Astrocyte (in vitro differentiated cells and primary cell): Measurements from ENCODE around the gene ITGA2B. TPM values are rescaled to one million over a fixed set of nuclear protein-coding genes. Genes with fewer than 3 reads are reported as not detected.

Experiments used
- DNase-seq: peaks from one replicate; pipeline ENCODE4 v3.0.0-alpha.2; 2010; ENCODE audit warnings: low read depth
- FAIRE-seq: peaks from 2 replicates; lab custom pipeline; 2011; peaks lifted over from hg19 to GRCh38; lab: Jason Lieb, UNC
- H2AFZ ChIP-seq: 2 replicates; pipeline ENCODE4 v1.6.0; 2012; ENCODE audit warnings: low read depth, low read length, inconsistent platforms
- H3K27ac ChIP-seq: 2 replicates; pipeline ENCODE4 v1.5.1; 2011; ENCODE audit warnings: low read depth, low read length, inconsistent platforms
- H3K27me3 ChIP-seq: 2 replicates; pipeline ENCODE4 v1.6.0; 2011; ENCODE audit warnings: low read length, inconsistent platforms; ENCODE audit not compliant: insufficient read depth
- H3K36me3 ChIP-seq: 2 replicates; pipeline ENCODE4 v1.5.1; 2011; ENCODE audit warnings: low read length, inconsistent platforms; ENCODE audit not compliant: insufficient read depth
- H3K4me1 ChIP-seq: 2 replicates; pipeline ENCODE4 v1.5.1; 2011; ENCODE audit warnings: low read length, inconsistent platforms; ENCODE audit not compliant: insufficient read depth
- H3K4me2 ChIP-seq: 2 replicates; pipeline ENCODE4 v1.6.0; 2012; ENCODE audit warnings: low read length, inconsistent platforms
- H3K4me3 ChIP-seq: 2 replicates; pipeline ENCODE4 v1.5.1; 2011; ENCODE audit warnings: low read depth, mild to moderate bottlenecking, low read length, inconsistent platforms; ENCODE audit not compliant: insufficient read depth
- H3K79me2 ChIP-seq: 2 replicates; pipeline ENCODE4 v1.6.0; 2012; ENCODE audit warnings: mild to moderate bottlenecking, low read length, inconsistent platforms; ENCODE audit not compliant: insufficient read depth
- H3K9ac ChIP-seq: 2 replicates; pipeline ENCODE4 v1.6.0; 2012; ENCODE audit warnings: mild to moderate bottlenecking, low read length, inconsistent platforms
- H3K9me3 ChIP-seq: 2 replicates; pipeline ENCODE4 v1.5.1; 2012; ENCODE audit warnings: low read depth, mild to moderate bottlenecking, low read length, inconsistent platforms; ENCODE audit not compliant: insufficient read depth
- H4K20me1 ChIP-seq: 2 replicates; pipeline ENCODE4 v1.6.0; 2012; ENCODE audit warnings: low read length, inconsistent platforms; ENCODE audit not compliant: insufficient read depth
- H3K27ac Mint-ChIP-seq: one replicate; pipeline ENCODE4 v1.8.0; 2021; ENCODE audit warnings: mild to moderate bottlenecking, mixed read lengths; ENCODE audit not compliant: unreplicated experiment
- H3K27me3 Mint-ChIP-seq: one replicate; pipeline ENCODE4 v1.8.0; 2021; ENCODE audit warnings: low read depth, mixed read lengths; ENCODE audit not compliant: unreplicated experiment
- H3K36me3 Mint-ChIP-seq: one replicate; pipeline ENCODE4 v1.8.0; 2021; ENCODE audit warnings: low read depth, mixed read lengths; ENCODE audit not compliant: unreplicated experiment
- H3K4me1 Mint-ChIP-seq: one replicate; pipeline ENCODE4 v1.8.0; 2021; ENCODE audit warnings: low read depth, mixed read lengths; ENCODE audit not compliant: unreplicated experiment
- H3K4me3 Mint-ChIP-seq: one replicate; pipeline ENCODE4 v1.8.0; 2021; ENCODE audit warnings: mild to moderate bottlenecking, moderate library complexity, mixed read lengths; ENCODE audit not compliant: unreplicated experiment
- H3K9me3 Mint-ChIP-seq: one replicate; pipeline ENCODE4 v1.8.0; 2021; ENCODE audit warnings: mild to moderate bottlenecking, mixed read lengths; ENCODE audit not compliant: unreplicated experiment
- EZH2 ChIP-seq: IDR thresholded peaks from 2 replicates; pipeline ENCODE4 v1.6.1; 2012; ENCODE audit warnings: mild to moderate bottlenecking, low read length, inconsistent platforms; ENCODE audit not compliant: insufficient read depth
- total RNA-seq: library from RNA; stranded (reverse); gene quantifications from 2 replicates; pipeline ENCODE4 v1.2.1, GENCODE V29; 2021
- TF ChIP-seq, protein P1 (sequence below): IDR thresholded peaks from 2 replicates; pipeline ENCODE4 v1.5.1; 2011; ENCODE audit warnings: low read depth, mild to moderate bottlenecking, inconsistent platforms, low read length, moderate library complexity; ENCODE audit not compliant: insufficient read depth

The ITGA2B gene
- total RNA-seq, 1 donor from 2014 or later: 0.68 TPM

DNA sequence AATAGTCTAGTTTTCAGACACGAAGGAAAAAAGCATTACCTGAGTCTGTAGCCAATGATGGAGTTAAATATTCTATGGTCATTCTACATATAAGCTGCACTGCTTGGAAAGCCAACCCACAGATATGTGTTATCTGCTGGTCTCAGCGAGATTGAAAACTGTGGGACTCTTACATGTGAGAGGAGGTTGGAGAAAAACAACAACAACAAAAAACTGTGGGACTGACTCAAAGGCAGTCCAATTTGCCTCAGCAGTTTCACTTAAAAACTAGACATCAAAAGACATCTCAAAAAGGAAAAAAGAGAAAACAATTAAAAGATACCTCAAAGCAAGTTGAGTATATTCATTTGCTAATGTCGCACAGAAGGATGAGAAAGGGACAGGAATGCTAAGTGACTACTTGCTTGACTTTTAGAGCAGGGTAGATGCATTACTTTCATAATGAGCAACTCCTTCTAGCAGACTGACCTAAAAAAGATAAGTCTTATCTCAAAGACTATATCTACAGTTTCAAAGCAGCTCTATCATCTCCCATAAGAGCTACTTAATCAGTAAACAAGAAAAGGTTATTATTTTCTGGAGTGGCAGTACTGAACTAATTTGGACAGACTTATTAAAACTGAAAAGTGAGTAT is 35.5 kb upstream of the ITGA2B start:
- Histone ChIP-seq H3K4me3 (no peak overlapping the region), H3K27me3 (no peaks in the 10 kb centered on the region), H3K36me3 (peaks cover 13% of the 10 kb centered on the region), H2AFZ (no peak overlapping the region), H3K4me2 (no peak overlapping the region), H3K27ac (no peak overlapping the region), H3K9me3 (no peaks in the 10 kb centered on the region), H3K4me1 (no peaks in the 10 kb centered on the region), H4K20me1 (peaks cover 21% of the 10 kb centered on the region), H3K9ac (no peak overlapping the region), H3K79me2 (peaks cover 16% of the 10 kb centered on the region)
- no peaks in the 10 kb centered on the region for H3K27me3 Mint-ChIP-seq
- FAIRE-seq: no peak
- peaks cover 7% of the 10 kb centered on the region for H3K36me3 Mint-ChIP-seq
- H3K27ac Mint-ChIP-seq: no peak overlapping the region
- H3K4me3 Mint-ChIP-seq: no peak overlapping the region
- no peak for DNase-seq
- no peaks in the 10 kb centered on the region for H3K4me1 Mint-ChIP-seq
- H3K9me3 Mint-ChIP-seq: no peaks in the 10 kb centered on the region
- TF ChIP-seq, protein P1, sequence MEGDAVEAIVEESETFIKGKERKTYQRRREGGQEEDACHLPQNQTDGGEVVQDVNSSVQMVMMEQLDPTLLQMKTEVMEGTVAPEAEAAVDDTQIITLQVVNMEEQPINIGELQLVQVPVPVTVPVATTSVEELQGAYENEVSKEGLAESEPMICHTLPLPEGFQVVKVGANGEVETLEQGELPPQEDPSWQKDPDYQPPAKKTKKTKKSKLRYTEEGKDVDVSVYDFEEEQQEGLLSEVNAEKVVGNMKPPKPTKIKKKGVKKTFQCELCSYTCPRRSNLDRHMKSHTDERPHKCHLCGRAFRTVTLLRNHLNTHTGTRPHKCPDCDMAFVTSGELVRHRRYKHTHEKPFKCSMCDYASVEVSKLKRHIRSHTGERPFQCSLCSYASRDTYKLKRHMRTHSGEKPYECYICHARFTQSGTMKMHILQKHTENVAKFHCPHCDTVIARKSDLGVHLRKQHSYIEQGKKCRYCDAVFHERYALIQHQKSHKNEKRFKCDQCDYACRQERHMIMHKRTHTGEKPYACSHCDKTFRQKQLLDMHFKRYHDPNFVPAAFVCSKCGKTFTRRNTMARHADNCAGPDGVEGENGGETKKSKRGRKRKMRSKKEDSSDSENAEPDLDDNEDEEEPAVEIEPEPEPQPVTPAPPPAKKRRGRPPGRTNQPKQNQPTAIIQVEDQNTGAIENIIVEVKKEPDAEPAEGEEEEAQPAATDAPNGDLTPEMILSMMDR: no peak
- no peak for TF ChIP-seq EZH2

- DNase-seq (peak; percentile 95), FAIRE-seq (no peak)
- Mint-ChIP-seq H3K4me3 (no peak overlapping the region), H3K4me1 (peaks cover 6% of the 10 kb centered on the region), H3K36me3 (peaks cover 3% of the 10 kb centered on the region), H3K9me3 (no peaks in the 10 kb centered on the region), H3K27me3 (no peaks in the 10 kb centered on the region), H3K27ac (no peak overlapping the region)
- no peak overlapping the region for H3K4me3 ChIP-seq
- peak overlapping the region; percentile 26 for H3K27ac ChIP-seq
- no peak for TF ChIP-seq EZH2
- TF ChIP-seq, protein P1: no peak
- no peak overlapping the region for H2AFZ ChIP-seq
- H3K27me3 ChIP-seq: no peaks in the 10 kb centered on the region
- H3K9ac ChIP-seq: no peak overlapping the region
- peaks cover 6% of the 10 kb centered on the region for H3K36me3 ChIP-seq
- H3K4me2 ChIP-seq: no peak overlapping the region
- peaks cover 6% of the 10 kb centered on the region for H4K20me1 ChIP-seq
- peaks cover 6% of the 10 kb centered on the region for H3K4me1 ChIP-seq
- H3K79me2 ChIP-seq: no peaks in the 10 kb centered on the region
- H3K9me3 ChIP-seq: no peaks in the 10 kb centered on the region
Measured at GRCh38 chr17:44417553-44417952, 28.1 kb upstream of the ITGA2B start.

- Histone ChIP-seq H4K20me1 (peaks cover 6% of the 10 kb centered on the region), H3K27me3 (no peaks in the 10 kb centered on the region), H3K4me3 (no peak overlapping the region), H3K9ac (no peak overlapping the region), H3K4me1 (peaks cover 6% of the 10 kb centered on the region), H3K27ac (peak overlapping the region; percentile 26), H3K36me3 (peaks cover 6% of the 10 kb centered on the region), H3K9me3 (no peaks in the 10 kb centered on the region), H3K4me2 (no peak overlapping the region), H2AFZ (no peak overlapping the region), H3K79me2 (no peaks in the 10 kb centered on the region)
- no peak overlapping the region for H3K27ac Mint-ChIP-seq
- H3K4me1 Mint-ChIP-seq: peaks cover 6% of the 10 kb centered on the region
- FAIRE-seq (no peak), DNase-seq (no peak)
- H3K27me3 Mint-ChIP-seq: no peaks in the 10 kb centered on the region
- H3K9me3 Mint-ChIP-seq: no peaks in the 10 kb centered on the region
- TF ChIP-seq EZH2: no peak
- TF ChIP-seq, protein P1: no peak
- peaks cover 3% of the 10 kb centered on the region for H3K36me3 Mint-ChIP-seq
- no peak overlapping the region for H3K4me3 Mint-ChIP-seq
Measured at GRCh38 chr17:44416558-44417289, 27.3 kb upstream of the ITGA2B start.
